Natural killer cell (primary cell): ENCODE results near the gene PID1. TPM values are rescaled to one million over a fixed set of nuclear protein-coding genes. Genes with fewer than 3 reads are reported as not detected.

Experiments
- ATAC-seq, 3 donors: fragments of 150-1000 bp in 2 of 3; fragments of 200-7000 bp in 1 of 3; cut with Tn5 transposase; 1 replicate in 1 of 3; 2 replicates in 2 of 3; pipeline ENCODE4 v1.10.0; 2021; ENCODE audit warnings: mild to moderate bottlenecking in 2 of 3, moderate library complexity in 2 of 3
- DNase-seq, 2 donors: peaks; one replicate each; pipeline versions ENCODE4 v3.0.0 to v3.0.0-alpha.2; 2013 to 2021; ENCODE audit warnings: mixed read lengths in 1 of 2
- H3K27ac ChIP-seq: one replicate; pipeline ENCODE4 v1.5.1; 2013; ENCODE audit warnings: mild to moderate bottlenecking, low read length
- H3K27me3 ChIP-seq: one replicate; pipeline ENCODE4 v1.6.1; 2013; ENCODE audit warnings: low read length; ENCODE audit not compliant: control insufficient read depth, insufficient read depth
- H3K36me3 ChIP-seq: one replicate; pipeline ENCODE4 v1.6.1; 2013; ENCODE audit warnings: low read length; ENCODE audit not compliant: control insufficient read depth, insufficient read depth
- H3K4me1 ChIP-seq: one replicate; pipeline ENCODE4 v1.6.1; 2013; ENCODE audit warnings: low read length; ENCODE audit not compliant: control insufficient read depth, insufficient read depth
- H3K4me3 ChIP-seq: one replicate; pipeline ENCODE4 v1.5.1; 2013; ENCODE audit warnings: low read length
- H3K9me3 ChIP-seq: one replicate; pipeline ENCODE4 v1.6.1; 2013; ENCODE audit warnings: low read length; ENCODE audit not compliant: control insufficient read depth, insufficient read depth
- H3K27ac Mint-ChIP-seq, 2 donors: one replicate each; pipeline ENCODE4 v1.8.0; 2022; ENCODE audit warnings: mild to moderate bottlenecking in 2 of 2, mixed read lengths in 2 of 2, moderate library complexity in 1 of 2
- H3K27me3 Mint-ChIP-seq, 2 donors: one replicate each; pipeline ENCODE4 v1.8.0; 2022; ENCODE audit warnings: low read depth in 2 of 2, mixed read lengths in 2 of 2
- H3K36me3 Mint-ChIP-seq: one replicate; pipeline ENCODE4 v1.8.0; 2022; ENCODE audit warnings: mixed read lengths
- H3K4me1 Mint-ChIP-seq, 2 donors: one replicate each; pipeline ENCODE4 v1.8.0; 2022; ENCODE audit warnings: mixed read lengths in 2 of 2
- H3K4me3 Mint-ChIP-seq: one replicate; pipeline ENCODE4 v1.8.0; 2022; ENCODE audit warnings: mild to moderate bottlenecking, moderate library complexity, mixed read lengths
- H3K9me3 Mint-ChIP-seq, 2 donors: one replicate each; pipeline ENCODE4 v1.8.0; 2022; ENCODE audit warnings: mixed read lengths in 2 of 2
- CTCF ChIP-seq: fragments of 200-600 bp; IDR thresholded peaks from one replicate; pipeline ENCODE4 v1.8.0; 2022; ENCODE audit warnings: antibody characterized with exemption
- WGBS: methylation state at CpG from one replicate; pipeline ENCODE4 v1.1.7; 2013; ENCODE audit warnings: missing lambda C conversion rate; ENCODE audit not compliant: insufficient coverage; 5-methylcytosine and 5-hydroxymethylcytosine counted together
- intact Hi-C: fragments of 100-400 bp; cut with micrococcal nuclease; formaldehyde crosslinking; loops from one replicate; pipeline ENCODE4 v1.14.2; 2022
- total RNA-seq, 4 donors: library from RNA; stranded (reverse); fragments of 120-200 nt in 1 of 4; gene quantifications; one replicate each; pipeline versions ENCODE4 v1.2.3 to v1.2.4, GENCODE V29; 2013 to 2022

The PID1 gene
- total RNA-seq, 3 donors from 2014 or later (not counting 1 experiment from before 2014, with no cell fraction given): 0.56 to 3.0 (median 1.0) TPM

- Mint-ChIP-seq H3K36me3 (no peaks in the 10 kb centered on the region), H3K9me3 (peaks cover 6 to 11% of the 10 kb centered on the region in 2 donors), H3K27ac (no peak overlapping the region), H3K4me1 (no peaks in the 10 kb centered on the region), H3K4me3 (no peak overlapping the region), H3K27me3 (no peaks in the 10 kb centered on the region)
- no peak for TF ChIP-seq CTCF
- no peaks in the 10 kb centered on the region for H3K36me3 ChIP-seq
- 75% methylated on average over 1 of the region's 2 CpGs for WGBS
- DNase-seq (no peak), ATAC-seq (no peak)
- H3K27me3 ChIP-seq: no peaks in the 10 kb centered on the region
- H3K4me3 ChIP-seq: no peak overlapping the region
- intact Hi-C loops: no loop called here
- no peak overlapping the region for H3K27ac ChIP-seq
- H3K4me1 ChIP-seq: no peaks in the 10 kb centered on the region
- no peaks in the 10 kb centered on the region for H3K9me3 ChIP-seq
Measured at GRCh38 chr2:229042349-229042748, 228.7 kb downstream of the PID1 start.

- Histone ChIP-seq H3K36me3 (no peaks in the 10 kb centered on the region), H3K27me3 (no peaks in the 10 kb centered on the region), H3K4me1 (no peaks in the 10 kb centered on the region), H3K9me3 (no peaks in the 10 kb centered on the region), H3K4me3 (no peak overlapping the region), H3K27ac (no peak overlapping the region)
- intact Hi-C loops: no loop called here
- no peak for TF ChIP-seq CTCF
- no peak for DNase-seq
- ATAC-seq: no peak
- H3K27ac Mint-ChIP-seq: no peak overlapping the region
- no peaks in the 10 kb centered on the region for H3K36me3 Mint-ChIP-seq
- 83% methylated on average over 1 of the region's 2 CpGs for WGBS
- no peaks in the 10 kb centered on the region for H3K27me3 Mint-ChIP-seq
- H3K4me3 Mint-ChIP-seq: no peak overlapping the region
- H3K9me3 Mint-ChIP-seq: peaks cover 6 to 11% of the 10 kb centered on the region in 2 donors
- H3K4me1 Mint-ChIP-seq: no peaks in the 10 kb centered on the region
Measured at GRCh38 chr2:229041691-229042090, 229.4 kb downstream of the PID1 start.

GRCh38 chr2:229037621-229038020 is 233.5 kb downstream of the PID1 start:
- H3K36me3 Mint-ChIP-seq: no peaks in the 10 kb centered on the region
- H3K27me3 ChIP-seq: no peaks in the 10 kb centered on the region
- H3K36me3 ChIP-seq: no peaks in the 10 kb centered on the region
- no peaks in the 10 kb centered on the region for H3K4me1 Mint-ChIP-seq
- H3K9me3 Mint-ChIP-seq: peaks cover 5 to 8% of the 10 kb centered on the region in 2 donors
- H3K27me3 Mint-ChIP-seq: no peaks in the 10 kb centered on the region
- WGBS: 66% methylated on average over 4 of the region's 4 CpGs
- TF ChIP-seq CTCF: no peak
- no peak overlapping the region for H3K27ac ChIP-seq
- no peak overlapping the region for H3K4me3 Mint-ChIP-seq
- ATAC-seq: no peak
- no peaks in the 10 kb centered on the region for H3K4me1 ChIP-seq
- peaks cover 5% of the 10 kb centered on the region for H3K9me3 ChIP-seq
- DNase-seq: no peak
- H3K27ac Mint-ChIP-seq: no peak overlapping the region
- intact Hi-C loops: no loop called here
- no peak overlapping the region for H3K4me3 ChIP-seq

- no peaks in the 10 kb centered on the region for H3K4me1 Mint-ChIP-seq
- H3K27me3 Mint-ChIP-seq: no peaks in the 10 kb centered on the region
- H3K9me3 ChIP-seq: peaks cover 5% of the 10 kb centered on the region
- DNase-seq: no peak
- no peaks in the 10 kb centered on the region for H3K36me3 Mint-ChIP-seq
- no peak for ATAC-seq
- no peaks in the 10 kb centered on the region for H3K36me3 ChIP-seq
- no peak overlapping the region for H3K4me3 Mint-ChIP-seq
- no peak overlapping the region for H3K4me3 ChIP-seq
- H3K27me3 ChIP-seq: no peaks in the 10 kb centered on the region
- H3K27ac ChIP-seq: no peak overlapping the region
- intact Hi-C loops: no loop called here
- no peak for TF ChIP-seq CTCF
- WGBS: 96% methylated on average over 3 of the region's 3 CpGs
- H3K4me1 ChIP-seq: no peaks in the 10 kb centered on the region
- H3K9me3 Mint-ChIP-seq: peaks cover 5 to 12% of the 10 kb centered on the region in 2 donors
- no peak overlapping the region for H3K27ac Mint-ChIP-seq
Measured at GRCh38 chr2:229033816-229034215, 237.3 kb downstream of the PID1 start.
